Neural cell (in vitro differentiated cells): ENCODE data around the gene TNNT2. TPM values are rescaled to one million over a fixed set of nuclear protein-coding genes. Genes with fewer than 3 reads are reported as not detected.

ENCODE experiments used
- H2AFZ ChIP-seq: fragments of 200-600, 300-800 bp; sonication (generic), shearing (Covaris generic); 2 replicates; pipeline ENCODE4 v1.6.0; 2014; ENCODE audit warnings: low read depth, mild to moderate bottlenecking, antibody characterized with exemption, low read length, moderate library complexity
- H3F3A ChIP-seq: fragments of 200-600 bp; shearing (Covaris generic); 2 replicates; pipeline ENCODE4 v1.6.1; 2016; ENCODE audit warnings: mild to moderate bottlenecking, moderate library complexity, mixed read lengths, antibody characterized with exemption, low read length; ENCODE audit not compliant: insufficient read depth, poor library complexity, severe bottlenecking
- H3K27ac ChIP-seq: fragments of 200-600, 300-800 bp; sonication (generic), shearing (Covaris generic); 2 replicates; pipeline ENCODE4 v1.5.1; 2014; ENCODE audit warnings: mild to moderate bottlenecking, low read length, moderate library complexity
- H3K27me3 ChIP-seq: fragments of 300-800, 200-600 bp; sonication (generic), shearing (Covaris generic); 2 replicates; pipeline ENCODE4 v1.6.0; 2014; ENCODE audit warnings: mild to moderate bottlenecking, low read depth, low read length, moderate library complexity; ENCODE audit not compliant: insufficient read depth
- H3K36me3 ChIP-seq: fragments of 300-800, 200-600 bp; sonication (generic), shearing (Covaris generic); 2 replicates; pipeline ENCODE4 v1.5.1; 2014; ENCODE audit warnings: mild to moderate bottlenecking, antibody characterized with exemption, low read length, moderate library complexity; ENCODE audit not compliant: insufficient read depth
- H3K4me2 ChIP-seq: fragments of 300-800, 200-600 bp; sonication (generic), shearing (Covaris generic); 2 replicates; pipeline ENCODE4 v1.6.0; 2014; ENCODE audit warnings: mild to moderate bottlenecking, low read length
- H3K4me3 ChIP-seq: fragments of 300-800, 200-600 bp; sonication (generic), shearing (Covaris generic); 2 replicates; pipeline ENCODE4 v1.5.1; 2014; ENCODE audit warnings: mild to moderate bottlenecking, low read length, moderate library complexity
- H3K79me2 ChIP-seq: fragments of 200-600 bp; shearing (Covaris generic); replicated peaks from 2 replicates; pipeline ENCODE4 v1.6.0; 2014; ENCODE audit warnings: mild to moderate bottlenecking, low read length, moderate library complexity; ENCODE audit not compliant: insufficient read depth
- H3K9ac ChIP-seq: fragments of 300-800, 200-600 bp; sonication (generic), shearing (Covaris generic); 2 replicates; pipeline ENCODE4 v1.6.1; 2016; ENCODE audit warnings: mild to moderate bottlenecking, low read length, mixed read lengths
- H3K9me2 ChIP-seq: fragments of 200-600 bp; shearing (Covaris generic); 2 replicates; pipeline ENCODE4 v1.6.1; 2016; ENCODE audit warnings: mild to moderate bottlenecking, low read length, mixed read lengths; ENCODE audit not compliant: insufficient read depth
- H3K9me3 ChIP-seq: fragments of 200-600, 300-800 bp; sonication (generic), shearing (Covaris generic); 2 replicates; pipeline ENCODE4 v1.6.1; 2016; ENCODE audit warnings: mild to moderate bottlenecking, mixed run types, low read length, moderate library complexity, mixed read lengths
- H4K20me1 ChIP-seq: fragments of 200-600 bp; shearing (Covaris generic); 2 replicates; pipeline ENCODE4 v1.6.1; 2016; ENCODE audit warnings: mild to moderate bottlenecking, mixed run types; ENCODE audit not compliant: insufficient read depth
- CTCF ChIP-seq: fragments of 450-650 bp; IDR thresholded peaks from 2 replicates; pipeline ENCODE4 v1.5.1; 2014; ENCODE audit warnings: antibody characterized with exemption, mild to moderate bottlenecking, moderate library complexity; ENCODE audit not compliant: poor library complexity, severe bottlenecking
- EP300 ChIP-seq: fragments of 450-650 bp; conservative IDR thresholded peaks from 2 replicates; pipeline ENCODE4 v1.6.1; 2014; ENCODE audit warnings: antibody characterized with exemption, mild to moderate bottlenecking, moderate library complexity; ENCODE audit not compliant: poor library complexity, severe bottlenecking
- EZH2 ChIP-seq: fragments of 200-600, 300-800 bp; shearing (Covaris generic), sonication (generic); IDR thresholded peaks from 2 replicates; pipeline ENCODE4 v1.6.1; 2014; ENCODE audit warnings: antibody characterized with exemption, low read length, borderline replicate concordance, mild to moderate bottlenecking; ENCODE audit not compliant: insufficient read depth, poor library complexity, severe bottlenecking
- MXI1 ChIP-seq: fragments of 450-650 bp; conservative IDR thresholded peaks from 2 replicates; pipeline ENCODE4 v1.6.1; 2014; ENCODE audit warnings: antibody characterized with exemption, mild to moderate bottlenecking; ENCODE audit not compliant: poor library complexity, severe bottlenecking
- POLR2AphosphoS5 ChIP-seq: IDR thresholded peaks from 2 replicates; pipeline ENCODE4 v1.6.1; 2012
- RAD21 ChIP-seq: fragments of 450-650 bp; conservative IDR thresholded peaks from 2 replicates; pipeline ENCODE4 v1.6.1; 2014; ENCODE audit warnings: antibody characterized with exemption, mild to moderate bottlenecking, moderate library complexity
- REST ChIP-seq: IDR thresholded peaks from 2 replicates; pipeline ENCODE4 v1.6.1; 2012; ENCODE audit warnings: borderline replicate concordance
- SMC3 ChIP-seq: fragments of 450-650 bp; conservative IDR thresholded peaks from 2 replicates; pipeline ENCODE4 v1.6.1; 2014; ENCODE audit warnings: antibody characterized with exemption, mild to moderate bottlenecking, moderate library complexity; ENCODE audit not compliant: poor library complexity
- TAF1 ChIP-seq: IDR thresholded peaks from 2 replicates; pipeline ENCODE4 v1.6.1; 2012; ENCODE audit warnings: low read depth
- polyA plus RNA-seq: library from polyadenylated mRNA; depleted of rRNA; stranded (reverse); fragments of >200 nt; gene quantifications from 2 replicates; pipeline ENCODE4 v1.2.3, GENCODE V29; 2014

TNNT2 gene
- polyA plus RNA-seq, 1 donor from 2014 or later = not detected

DNA sequence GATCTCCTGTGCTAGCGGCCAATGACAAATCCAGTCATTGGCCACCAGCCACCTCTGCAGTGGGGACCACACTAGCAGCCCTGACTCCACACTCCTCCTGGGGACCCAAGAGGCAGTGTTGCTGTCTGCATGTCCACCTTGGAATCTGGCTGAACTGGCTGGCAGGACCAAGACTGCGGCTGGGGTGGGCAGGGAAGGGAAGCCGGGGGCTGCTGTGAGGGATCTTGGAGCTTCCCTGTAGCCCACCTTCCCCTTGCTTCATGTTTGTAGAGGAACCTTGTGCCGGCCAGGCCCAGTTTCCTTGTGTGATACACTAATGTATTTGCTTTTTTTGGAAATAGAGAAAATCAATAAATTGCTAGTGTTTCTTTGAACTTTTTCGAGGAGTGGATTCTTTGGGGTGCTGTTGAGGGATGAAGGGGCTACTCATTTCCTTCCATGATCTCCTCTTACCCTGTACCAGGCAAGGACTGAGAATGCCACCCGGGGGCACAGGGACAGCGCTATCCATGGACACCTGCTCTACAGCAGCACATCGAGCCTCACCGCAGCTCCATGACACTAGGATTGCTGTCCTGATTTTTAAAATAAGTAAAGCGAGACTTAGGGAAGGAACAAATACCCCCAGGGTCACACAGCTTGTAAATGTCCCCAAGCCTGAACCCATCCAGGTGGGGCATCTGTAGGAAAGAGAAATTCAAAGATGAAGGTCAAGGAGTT lies 44.7 kb downstream of the TNNT2 start:
- no peak overlapping the region for H3K4me2 ChIP-seq
- H3K4me3 ChIP-seq = no peak overlapping the region
- TF ChIP-seq TAF1 (no peak), POLR2AphosphoS5 (no peak), SMC3 (no peak), RAD21 (no peak), EP300 (no peak), EZH2 (no peak), CTCF (no peak)
- no peaks in the 10 kb centered on the region for H3K9me2 ChIP-seq
- no peaks in the 10 kb centered on the region for H3K27me3 ChIP-seq
- H3K27ac ChIP-seq = no peak overlapping the region
- H3K36me3 ChIP-seq = no peaks in the 10 kb centered on the region
- no peak overlapping the region for H2AFZ ChIP-seq
- no peak overlapping the region for H3K9ac ChIP-seq
- no peaks in the 10 kb centered on the region for H3F3A ChIP-seq
- H4K20me1 ChIP-seq = no peaks in the 10 kb centered on the region
- no peaks in the 10 kb centered on the region for H3K79me2 ChIP-seq
- no peaks in the 10 kb centered on the region for H3K9me3 ChIP-seq

DNA sequence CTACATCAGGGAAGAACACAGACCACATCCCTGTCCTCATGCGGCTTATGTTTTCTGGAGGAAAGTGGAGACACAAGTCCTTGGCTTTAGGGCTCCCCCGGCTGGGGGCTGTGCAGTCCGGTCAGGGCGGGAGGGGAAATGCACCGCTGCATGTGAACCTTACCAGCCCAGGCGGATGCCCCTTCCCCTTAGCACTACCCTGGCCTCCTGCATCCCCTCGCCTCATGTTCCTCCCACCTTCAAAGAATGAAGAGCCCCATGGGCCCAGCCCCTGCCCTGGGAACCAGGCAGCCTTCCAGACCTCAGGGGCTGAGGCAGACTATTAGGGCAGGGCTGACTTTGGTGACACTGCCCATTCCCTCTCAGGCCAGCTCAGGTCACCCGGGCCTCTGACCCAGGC lies 45.5 kb downstream of the TNNT2 start:
- H3F3A ChIP-seq = no peaks in the 10 kb centered on the region
- no peak overlapping the region for H3K27ac ChIP-seq
- H3K36me3 ChIP-seq = no peaks in the 10 kb centered on the region
- H3K9me3 ChIP-seq = no peaks in the 10 kb centered on the region
- no peak overlapping the region for H3K4me2 ChIP-seq
- no peaks in the 10 kb centered on the region for H3K79me2 ChIP-seq
- H3K27me3 ChIP-seq = no peaks in the 10 kb centered on the region
- no peak overlapping the region for H3K9ac ChIP-seq
- no peak overlapping the region for H2AFZ ChIP-seq
- no peaks in the 10 kb centered on the region for H3K9me2 ChIP-seq
- no peak for TF ChIP-seq SMC3
- TF ChIP-seq TAF1 = no peak
- no peak for TF ChIP-seq REST
- no peak for TF ChIP-seq RAD21
- TF ChIP-seq CTCF = no peak
- TF ChIP-seq POLR2AphosphoS5 = no peak
- no peak for TF ChIP-seq MXI1
- TF ChIP-seq EZH2 = no peak
- TF ChIP-seq EP300 = no peak
- H3K4me3 ChIP-seq = no peak overlapping the region
- H4K20me1 ChIP-seq = no peaks in the 10 kb centered on the region
